Skeletal muscle tissue (tissue), 4 donors: ENCODE data around the gene PLRG1. TPM values are rescaled to one million over a fixed set of nuclear protein-coding genes. Genes with fewer than 3 reads are reported as not detected.

ENCODE experiments used
- H3K27ac ChIP-seq: one replicate; pipeline ENCODE4 v1.7.0; 2013; ENCODE audit warnings: mild to moderate bottlenecking, low read depth, low read length, inconsistent platforms
- H3K27me3 ChIP-seq, 3 donors: one replicate each; pipeline ENCODE4 v1.7.0; 2013; ENCODE audit warnings: low read length in 3 of 3; ENCODE audit not compliant: control insufficient read depth in 3 of 3, insufficient read depth in 3 of 3
- H3K36me3 ChIP-seq, 3 donors: one replicate each; pipeline ENCODE4 v1.7.0; 2013; ENCODE audit warnings: low read length in 3 of 3; ENCODE audit not compliant: control insufficient read depth in 3 of 3, insufficient read depth in 3 of 3
- H3K4me1 ChIP-seq, 3 donors: one replicate each; pipeline ENCODE4 v1.7.0; 2013; ENCODE audit warnings: low read length in 3 of 3, mild to moderate bottlenecking in 3 of 3; ENCODE audit not compliant: control insufficient read depth in 3 of 3, insufficient read depth in 3 of 3
- H3K4me3 ChIP-seq, 3 donors: one replicate each; pipeline ENCODE4 v1.7.0; 2013; ENCODE audit warnings: low read length in 3 of 3
- H3K9ac ChIP-seq, 3 donors: one replicate each; pipeline ENCODE4 v1.7.0; 2013; ENCODE audit warnings: low read length in 3 of 3, mild to moderate bottlenecking in 3 of 3, moderate library complexity in 2 of 3, low read depth in 1 of 3
- H3K9me3 ChIP-seq, 3 donors: one replicate each; pipeline ENCODE4 v1.7.0; 2013; ENCODE audit warnings: low read length in 3 of 3; ENCODE audit not compliant: control insufficient read depth in 3 of 3
- total RNA-seq: library from RNA; depleted of rRNA; stranded (reverse); fragments of >200 nt; gene quantifications from one replicate; pipeline ENCODE4 v1.2.3, GENCODE V29; 2014
- donor health status: Osteomylitis.

PLRG1 gene
- total RNA-seq, 1 donor from 2014 or later: 39.7 TPM

DNA sequence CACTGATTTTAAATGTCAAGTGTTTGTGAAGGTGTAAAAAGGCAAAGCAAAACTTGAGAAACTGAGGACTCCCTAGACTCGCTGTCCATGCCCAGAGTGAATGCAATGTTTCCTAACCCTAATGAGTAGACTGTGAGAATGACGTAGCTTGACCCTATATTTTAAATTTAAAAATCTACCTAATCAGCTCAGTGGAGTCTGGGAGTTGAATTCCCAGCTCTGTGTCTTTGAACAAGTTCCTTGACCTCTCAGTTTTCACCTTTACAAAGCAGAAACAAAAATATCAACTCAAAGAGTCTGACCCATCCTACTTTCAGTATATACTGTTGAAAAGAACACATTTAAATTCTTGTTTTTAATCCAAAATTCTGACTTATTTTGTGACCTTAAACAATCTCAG, 38.0 kb upstream of the PLRG1 start:
- Histone ChIP-seq H3K36me3 (no peaks in the 10 kb centered on the region), H3K27ac (no peak overlapping the region)

DNA sequence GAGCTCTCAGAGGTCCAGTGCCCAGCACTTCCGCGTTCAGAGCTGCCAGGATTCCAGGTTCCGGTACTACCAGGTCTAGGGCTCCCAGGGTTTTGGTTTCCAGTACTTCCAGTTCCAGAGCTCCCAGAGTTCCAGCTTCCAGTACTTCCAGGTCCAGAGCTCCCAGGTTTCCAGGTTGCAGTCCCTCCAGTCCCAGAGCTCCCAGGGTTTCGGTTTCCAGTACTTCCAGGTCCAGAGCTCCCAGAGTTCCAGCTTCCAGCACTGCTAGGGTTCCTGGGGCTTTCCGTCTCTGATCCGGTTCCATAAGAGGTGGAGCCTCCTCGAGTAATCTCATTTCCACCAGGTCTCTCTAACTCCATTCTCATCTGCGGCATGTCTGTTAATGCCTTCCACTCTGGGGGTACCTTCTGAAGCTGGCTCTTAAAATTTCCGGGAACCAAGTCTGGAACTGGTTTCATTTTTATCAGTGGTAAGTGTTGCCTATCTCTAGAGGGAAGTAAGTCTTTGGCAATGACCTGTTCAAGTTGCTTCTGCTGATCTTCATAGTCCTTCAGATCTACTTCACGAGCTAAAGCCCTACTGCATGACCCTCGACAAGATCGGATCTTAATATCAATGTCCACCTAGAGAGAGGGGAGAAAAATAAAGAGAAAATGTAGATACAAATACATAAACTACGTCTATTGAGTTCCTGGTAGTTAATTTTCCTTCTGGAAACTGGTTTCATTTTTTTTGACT, 36.3 kb upstream of the PLRG1 start:
- no peak overlapping the region for H3K4me3 ChIP-seq
- H3K9ac ChIP-seq: no peak overlapping the region
- H3K36me3 ChIP-seq: no peaks in the 10 kb centered on the region
- no peak overlapping the region for H3K27ac ChIP-seq
- no peaks in the 10 kb centered on the region for H3K4me1 ChIP-seq
- H3K9me3 ChIP-seq: no peaks in the 10 kb centered on the region
- no peaks in the 10 kb centered on the region for H3K27me3 ChIP-seq

More for the DNA sequence above, 38.0 kb upstream of the PLRG1 start:
- H3K9ac ChIP-seq: no peak overlapping the region
- H3K4me1 ChIP-seq: no peaks in the 10 kb centered on the region
- H3K4me3 ChIP-seq: no peak overlapping the region
- H3K9me3 ChIP-seq: no peaks in the 10 kb centered on the region
- H3K27me3 ChIP-seq: no peaks in the 10 kb centered on the region

GRCh38 chr4:154585369-154586018, 35.3 kb upstream of the PLRG1 start:
- Histone ChIP-seq H3K27me3 (no peaks in the 10 kb centered on the region), H3K4me1 (no peaks in the 10 kb centered on the region), H3K27ac (no peak overlapping the region), H3K9me3 (no peaks in the 10 kb centered on the region), H3K36me3 (no peaks in the 10 kb centered on the region), H3K9ac (no peak overlapping the region), H3K4me3 (no peak overlapping the region)

DNA sequence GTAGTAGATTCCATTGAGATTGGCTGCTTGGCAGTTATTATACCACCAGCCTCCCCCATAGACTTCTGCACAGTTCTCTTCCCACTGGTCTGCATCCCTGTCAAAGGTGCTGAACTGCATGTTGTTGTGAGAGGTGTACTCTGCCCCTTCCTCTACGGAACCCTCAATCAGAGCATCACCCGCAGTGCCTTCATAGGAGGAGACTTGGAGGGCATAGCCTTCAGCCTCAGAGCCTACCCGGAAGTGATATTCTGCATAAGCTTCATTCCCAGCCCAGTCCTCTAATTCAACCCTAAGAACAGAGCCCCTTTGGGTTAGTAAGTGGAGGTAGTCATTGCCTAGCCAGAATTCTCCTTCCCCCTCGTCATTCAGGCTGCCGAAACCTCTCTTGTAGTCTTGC, 34.1 kb upstream of the PLRG1 start:
- H3K9ac ChIP-seq: no peak overlapping the region
- no peak overlapping the region for H3K4me3 ChIP-seq
- no peaks in the 10 kb centered on the region for H3K4me1 ChIP-seq

GRCh38 chr4:154583677-154584076, 33.5 kb upstream of the PLRG1 start:
- no peaks in the 10 kb centered on the region for H3K4me1 ChIP-seq
- H3K9me3 ChIP-seq: no peaks in the 10 kb centered on the region
- no peaks in the 10 kb centered on the region for H3K36me3 ChIP-seq
- no peak overlapping the region for H3K4me3 ChIP-seq
- H3K9ac ChIP-seq: no peak overlapping the region
- H3K27me3 ChIP-seq: no peaks in the 10 kb centered on the region
- H3K27ac ChIP-seq: no peak overlapping the region

More for the DNA sequence above, 34.1 kb upstream of the PLRG1 start:
- no peaks in the 10 kb centered on the region for H3K36me3 ChIP-seq
- H3K27ac ChIP-seq: no peak overlapping the region
- no peaks in the 10 kb centered on the region for H3K27me3 ChIP-seq
- H3K9me3 ChIP-seq: no peaks in the 10 kb centered on the region

- no peak overlapping the region for H3K27ac ChIP-seq
- H3K36me3 ChIP-seq: no peaks in the 10 kb centered on the region
- no peak overlapping the region for H3K9ac ChIP-seq
- H3K9me3 ChIP-seq: no peaks in the 10 kb centered on the region
- H3K4me3 ChIP-seq: no peak overlapping the region
- H3K4me1 ChIP-seq: no peaks in the 10 kb centered on the region
- no peaks in the 10 kb centered on the region for H3K27me3 ChIP-seq
These were observed 33.0 kb upstream of the PLRG1 start for GRCh38 chr4:154583230-154583629.

- Histone ChIP-seq H3K36me3 (no peaks in the 10 kb centered on the region), H3K4me1 (no peaks in the 10 kb centered on the region), H3K9ac (no peak overlapping the region), H3K27ac (no peak overlapping the region), H3K4me3 (no peak overlapping the region), H3K9me3 (no peaks in the 10 kb centered on the region), H3K27me3 (no peaks in the 10 kb centered on the region)
These were observed 32.5 kb upstream of the PLRG1 start for GRCh38 chr4:154582723-154583122.

DNA sequence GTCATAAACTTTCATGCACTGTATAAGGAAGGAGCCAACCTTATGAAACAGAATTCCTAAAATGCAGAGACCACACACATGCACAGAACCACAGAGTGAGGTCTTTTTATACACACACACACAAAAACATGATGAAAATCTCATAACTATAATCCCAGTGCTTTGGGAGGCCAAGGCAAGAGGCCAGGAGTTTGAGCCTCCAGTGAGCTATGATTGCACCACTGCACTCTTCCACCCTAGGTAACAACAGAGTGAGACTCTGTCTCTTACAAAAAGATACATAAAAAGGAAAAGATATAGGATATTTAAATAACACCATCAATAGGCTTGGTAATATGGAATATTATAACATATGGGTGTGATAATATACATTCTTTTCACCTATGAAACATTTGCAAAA, 29.7 kb upstream of the PLRG1 start:
- no peaks in the 10 kb centered on the region for H3K36me3 ChIP-seq
- H3K9ac ChIP-seq: no peak overlapping the region
- H3K27ac ChIP-seq: no peak overlapping the region
- no peaks in the 10 kb centered on the region for H3K9me3 ChIP-seq
- no peaks in the 10 kb centered on the region for H3K4me1 ChIP-seq
- H3K27me3 ChIP-seq: peaks cover 0 to 3% (median 3%) of the 10 kb centered on the region in 3 donors
- no peak overlapping the region for H3K4me3 ChIP-seq

DNA sequence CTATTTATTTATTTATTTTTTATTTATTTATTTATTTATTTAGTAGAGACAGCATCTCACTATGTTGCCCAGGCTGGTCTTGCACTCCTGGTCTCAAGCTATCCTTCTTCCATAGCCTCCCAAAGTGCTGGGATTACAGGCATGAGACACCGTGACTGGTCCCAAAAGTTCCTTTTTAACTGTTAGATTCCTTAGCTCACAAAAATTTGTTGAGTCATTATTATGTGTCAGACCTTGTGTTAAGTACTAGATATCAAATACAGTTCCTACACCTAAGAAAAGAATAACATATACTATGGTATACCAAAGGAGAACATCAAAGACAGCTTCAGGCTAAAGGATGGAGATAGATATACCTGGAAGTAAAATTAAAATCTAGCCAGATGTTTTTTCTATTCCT, 28.7 kb upstream of the PLRG1 start:
- peaks cover 0 to 3% (median 3%) of the 10 kb centered on the region in 3 donors for H3K27me3 ChIP-seq
- no peak overlapping the region for H3K9ac ChIP-seq
- H3K4me3 ChIP-seq: no peak overlapping the region
- no peaks in the 10 kb centered on the region for H3K4me1 ChIP-seq
- no peak overlapping the region for H3K27ac ChIP-seq
- no peaks in the 10 kb centered on the region for H3K36me3 ChIP-seq
- no peaks in the 10 kb centered on the region for H3K9me3 ChIP-seq

GRCh38 chr4:154577324-154577723, 27.1 kb upstream of the PLRG1 start:
- no peak overlapping the region for H3K9ac ChIP-seq
- no peak overlapping the region for H3K4me3 ChIP-seq
- H3K27ac ChIP-seq: no peak overlapping the region
- no peaks in the 10 kb centered on the region for H3K9me3 ChIP-seq
- no peaks in the 10 kb centered on the region for H3K36me3 ChIP-seq
- H3K27me3 ChIP-seq: peaks cover 0 to 3% (median 3%) of the 10 kb centered on the region in 3 donors
- no peaks in the 10 kb centered on the region for H3K4me1 ChIP-seq
